Testis (tissue), 2 donors: ENCODE measurements around the gene OR2S2.

Source experiments
- CTCF ChIP-seq, 3 experiments: fragments of 450-650 bp in 2 of 3; fragments of 200-600 bp in 1 of 3; sonication (generic) in 1 of 3; IDR thresholded peaks; one replicate each; pipeline ENCODE4 v1.5.1; 2016 to 2019; ENCODE audit warnings: antibody characterized with exemption in 3 of 3, mild to moderate bottlenecking in 2 of 3, moderate library complexity in 1 of 3
- POLR2A ChIP-seq: fragments of 450-650 bp; IDR thresholded peaks from one replicate; pipeline ENCODE4 v1.6.1; 2017; ENCODE audit warnings: antibody characterized with exemption, mild to moderate bottlenecking, moderate library complexity

- TF ChIP-seq POLR2A (no peak), CTCF (IDR thresholded peaks at IDR 0.05) (no peak)
Measured at GRCh38 chr9:35944173-35944572, 13.8 kb downstream of the OR2S2 start.
